Endodermal cell (in vitro differentiated cells): ENCODE results near the gene ABCB11. TPM values are rescaled to one million over a fixed set of nuclear protein-coding genes. Genes with fewer than 3 reads are reported as not detected.

Source experiments
- DNase-seq: peaks from one replicate; pipeline ENCODE4 v3.0.0-alpha.2; 2017
- H3K27ac ChIP-seq: 2 replicates; pipeline ENCODE4 v1.5.1; 2013; ENCODE audit warnings: mild to moderate bottlenecking, low read depth, low read length, moderate library complexity
- H3K27me3 ChIP-seq: 2 replicates; pipeline ENCODE4 v1.6.1; 2013; ENCODE audit warnings: mild to moderate bottlenecking, low read length, moderate library complexity; ENCODE audit not compliant: insufficient read depth, control insufficient read depth, poor library complexity, severe bottlenecking
- H3K36me3 ChIP-seq: 2 replicates; pipeline ENCODE4 v1.7.0; 2013; ENCODE audit warnings: mild to moderate bottlenecking, low read length, moderate library complexity; ENCODE audit not compliant: control insufficient read depth, insufficient read depth
- H3K4me1 ChIP-seq: one replicate; pipeline ENCODE4 v1.7.0; 2013; ENCODE audit warnings: low read length; ENCODE audit not compliant: control insufficient read depth, insufficient read depth
- H3K4me3 ChIP-seq: 2 replicates; pipeline ENCODE4 v1.5.1; 2013; ENCODE audit warnings: mild to moderate bottlenecking, low read length, moderate library complexity
- H3K9ac ChIP-seq: 2 replicates; pipeline ENCODE4 v1.6.1; 2013; ENCODE audit warnings: mild to moderate bottlenecking, low read length, moderate library complexity; ENCODE audit not compliant: poor library complexity, severe bottlenecking; ENCODE audit errors: extremely low read depth
- H3K9me3 ChIP-seq: 2 replicates; pipeline ENCODE4 v1.6.1; 2013; ENCODE audit warnings: mild to moderate bottlenecking, low read length, moderate library complexity; ENCODE audit not compliant: control insufficient read depth
- H3K27ac Mint-ChIP-seq: 2 replicates; pipeline ENCODE4 v1.8.0; 2020; ENCODE audit warnings: mixed read lengths
- H3K27me3 Mint-ChIP-seq: 2 replicates; pipeline ENCODE4 v1.8.0; 2021; ENCODE audit warnings: mild to moderate bottlenecking, mixed read lengths; ENCODE audit not compliant: insufficient read depth
- H3K36me3 Mint-ChIP-seq: 2 replicates; pipeline ENCODE4 v1.8.0; 2020; ENCODE audit warnings: low read depth, mixed read lengths
- H3K4me1 Mint-ChIP-seq: 2 replicates; pipeline ENCODE4 v1.8.0; 2020; ENCODE audit warnings: mixed read lengths
- H3K4me3 Mint-ChIP-seq: 2 replicates; pipeline ENCODE4 v1.8.0; 2020; ENCODE audit warnings: mild to moderate bottlenecking, moderate library complexity, mixed read lengths
- H3K9me3 Mint-ChIP-seq: 2 replicates; pipeline ENCODE4 v1.8.0; 2020; ENCODE audit warnings: mild to moderate bottlenecking, mixed read lengths
- CTCF ChIP-seq: fragments of 200-600 bp; sonication (generic); conservative IDR thresholded peaks from 2 replicates; pipeline ENCODE4 v1.5.0; 2021; ENCODE audit warnings: antibody characterized with exemption, mild to moderate bottlenecking
- WGBS, 2 experiments: methylation state at CpG; one replicate each; pipeline versions ENCODE4 v1.1.5 to v1.1.7; 2013; ENCODE audit warnings: missing lambda C conversion rate in 2 of 2, mixed read lengths in 1 of 2; ENCODE audit not compliant: insufficient coverage in 1 of 2, insufficient read length in 1 of 2; 5-methylcytosine and 5-hydroxymethylcytosine counted together
- total RNA-seq, 2 donors: library from RNA; stranded (reverse); fragmentation: NEBNext Ultra II Directional in 1 of 2; extraction: Animal tissue kit (Norgen Biotek cat#: 25700) in 1 of 2; gene quantifications; 2 replicates in 1 of 2; 3 replicates in 1 of 2; pipeline ENCODE4 v1.2.1, GENCODE V29; 2021

ABCB11 gene
- total RNA-seq, 2 donors from 2014 or later: 0.04 TPM

DNA sequence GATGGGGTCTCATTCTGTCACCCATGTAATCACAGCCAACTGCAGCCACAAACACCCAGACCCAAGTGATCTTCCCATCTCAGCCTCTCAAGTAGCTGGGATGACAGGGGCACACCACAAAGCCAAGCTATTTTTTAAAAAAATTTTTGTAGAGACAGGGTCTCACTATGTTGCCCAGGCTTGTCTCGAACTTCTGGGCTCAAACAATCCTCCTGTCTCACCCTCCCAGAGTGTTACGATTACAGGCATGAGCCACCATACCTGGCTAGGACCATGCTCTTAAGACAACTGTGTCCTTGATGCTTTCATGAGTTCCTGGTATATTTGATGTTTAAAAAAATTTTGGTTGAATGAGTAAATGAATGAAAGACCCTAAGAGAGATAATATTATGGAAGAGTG is 19.4 kb downstream of the ABCB11 start:
- Mint-ChIP-seq H3K27ac (no peak overlapping the region), H3K27me3 (no peaks in the 10 kb centered on the region), H3K4me3 (no peak overlapping the region), H3K36me3 (no peaks in the 10 kb centered on the region), H3K9me3 (no peaks in the 10 kb centered on the region), H3K4me1 (peaks cover 27% of the 10 kb centered on the region)
- DNase-seq: no peak
- Histone ChIP-seq H3K27me3 (no peaks in the 10 kb centered on the region), H3K4me1 (peaks cover 23% of the 10 kb centered on the region), H3K27ac (no peak overlapping the region), H3K4me3 (no peak overlapping the region), H3K9me3 (no peaks in the 10 kb centered on the region), H3K36me3 (no peaks in the 10 kb centered on the region), H3K9ac (peak overlapping the region; percentile 7)
- no peak for TF ChIP-seq CTCF
- WGBS, 2 experiments: 95 to 100% methylated on average over 2 of the region's 2 CpGs

- H3K4me3 ChIP-seq: peak overlapping the region; percentile 18
- no peaks in the 10 kb centered on the region for H3K9me3 Mint-ChIP-seq
- H3K27ac Mint-ChIP-seq: no peak overlapping the region
- no peak overlapping the region for H3K9ac ChIP-seq
- no peak for TF ChIP-seq CTCF
- H3K27me3 ChIP-seq: no peaks in the 10 kb centered on the region
- WGBS, 2 experiments: 89 to 98% methylated on average over 5 to 8 of the region's 8 CpGs
- no peaks in the 10 kb centered on the region for H3K9me3 ChIP-seq
- H3K36me3 Mint-ChIP-seq: no peaks in the 10 kb centered on the region
- peaks cover 23% of the 10 kb centered on the region for H3K4me1 ChIP-seq
- no peaks in the 10 kb centered on the region for H3K27me3 Mint-ChIP-seq
- H3K27ac ChIP-seq: no peak overlapping the region
- DNase-seq: no peak
- H3K36me3 ChIP-seq: no peaks in the 10 kb centered on the region
- no peak overlapping the region for H3K4me3 Mint-ChIP-seq
- peaks cover 23% of the 10 kb centered on the region for H3K4me1 Mint-ChIP-seq
These were observed 20.3 kb downstream of the ABCB11 start for GRCh38 chr2:169010633-169011460.

- Mint-ChIP-seq H3K4me1 (peaks cover 20% of the 10 kb centered on the region), H3K36me3 (no peaks in the 10 kb centered on the region)
- no peak overlapping the region for H3K27ac ChIP-seq
These were observed 21.1 kb downstream of the ABCB11 start for GRCh38 chr2:169009865-169010579.

More at GRCh38 chr2:169009865-169010579, 21.1 kb downstream of the ABCB11 start:
- DNase-seq: no peak
- Histone ChIP-seq H3K27me3 (no peaks in the 10 kb centered on the region), H3K36me3 (no peaks in the 10 kb centered on the region), H3K4me1 (peaks cover 23% of the 10 kb centered on the region), H3K4me3 (peak overlapping the region; percentile 18), H3K9me3 (no peaks in the 10 kb centered on the region), H3K9ac (no peak overlapping the region)
- H3K27ac Mint-ChIP-seq: no peak overlapping the region
- H3K9me3 Mint-ChIP-seq: no peaks in the 10 kb centered on the region
- no peak overlapping the region for H3K4me3 Mint-ChIP-seq
- 69 to 71% methylated on average over 1 to 3 of the region's 3 CpGs for WGBS, 2 experiments
- H3K27me3 Mint-ChIP-seq: no peaks in the 10 kb centered on the region
- no peak for TF ChIP-seq CTCF
